ENCODE results near the gene AACS.

AACS gene

DNA sequence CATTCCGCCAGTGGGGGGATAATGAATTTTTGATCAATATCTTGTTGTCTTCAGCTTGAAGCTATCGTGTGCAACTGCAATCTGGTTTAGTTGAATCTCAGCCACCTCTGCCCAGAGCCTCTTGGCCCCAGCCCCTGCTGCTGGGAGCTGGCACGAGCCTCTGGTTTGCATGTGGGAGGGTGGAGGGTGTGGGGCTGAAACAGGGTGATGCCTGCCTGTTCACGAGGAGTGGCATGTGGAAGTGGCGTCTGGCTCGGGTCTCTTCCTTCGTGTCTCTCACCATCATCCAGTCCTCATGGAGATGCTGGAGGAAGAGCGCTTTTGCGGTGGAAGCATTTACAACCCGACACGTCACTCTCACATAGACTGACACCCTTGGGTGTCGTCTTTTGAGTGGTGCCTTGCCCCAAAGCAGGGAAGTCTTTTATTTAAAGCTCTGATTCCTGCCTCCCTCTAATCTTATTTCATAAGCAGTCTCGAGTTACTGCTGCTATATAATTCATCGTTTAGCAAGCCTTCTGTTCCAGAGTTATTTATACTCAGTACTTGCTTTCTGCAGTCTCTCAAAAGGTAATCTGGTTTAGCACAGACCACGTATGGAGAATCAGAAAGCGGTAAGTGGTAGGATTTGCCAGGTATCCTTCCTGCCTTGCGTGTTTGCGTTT lies 64.5 kb downstream of the AACS start:
- TF ChIP-seq TAF1 (IDR thresholded peaks at IDR 0.05; ENCODE audit: borderline replicate concordance, insufficient read depth, low read length) = no peak
- TF ChIP-seq, protein P1, sequence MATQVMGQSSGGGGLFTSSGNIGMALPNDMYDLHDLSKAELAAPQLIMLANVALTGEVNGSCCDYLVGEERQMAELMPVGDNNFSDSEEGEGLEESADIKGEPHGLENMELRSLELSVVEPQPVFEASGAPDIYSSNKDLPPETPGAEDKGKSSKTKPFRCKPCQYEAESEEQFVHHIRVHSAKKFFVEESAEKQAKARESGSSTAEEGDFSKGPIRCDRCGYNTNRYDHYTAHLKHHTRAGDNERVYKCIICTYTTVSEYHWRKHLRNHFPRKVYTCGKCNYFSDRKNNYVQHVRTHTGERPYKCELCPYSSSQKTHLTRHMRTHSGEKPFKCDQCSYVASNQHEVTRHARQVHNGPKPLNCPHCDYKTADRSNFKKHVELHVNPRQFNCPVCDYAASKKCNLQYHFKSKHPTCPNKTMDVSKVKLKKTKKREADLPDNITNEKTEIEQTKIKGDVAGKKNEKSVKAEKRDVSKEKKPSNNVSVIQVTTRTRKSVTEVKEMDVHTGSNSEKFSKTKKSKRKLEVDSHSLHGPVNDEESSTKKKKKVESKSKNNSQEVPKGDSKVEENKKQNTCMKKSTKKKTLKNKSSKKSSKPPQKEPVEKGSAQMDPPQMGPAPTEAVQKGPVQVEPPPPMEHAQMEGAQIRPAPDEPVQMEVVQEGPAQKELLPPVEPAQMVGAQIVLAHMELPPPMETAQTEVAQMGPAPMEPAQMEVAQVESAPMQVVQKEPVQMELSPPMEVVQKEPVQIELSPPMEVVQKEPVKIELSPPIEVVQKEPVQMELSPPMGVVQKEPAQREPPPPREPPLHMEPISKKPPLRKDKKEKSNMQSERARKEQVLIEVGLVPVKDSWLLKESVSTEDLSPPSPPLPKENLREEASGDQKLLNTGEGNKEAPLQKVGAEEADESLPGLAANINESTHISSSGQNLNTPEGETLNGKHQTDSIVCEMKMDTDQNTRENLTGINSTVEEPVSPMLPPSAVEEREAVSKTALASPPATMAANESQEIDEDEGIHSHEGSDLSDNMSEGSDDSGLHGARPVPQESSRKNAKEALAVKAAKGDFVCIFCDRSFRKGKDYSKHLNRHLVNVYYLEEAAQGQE (IDR thresholded peaks at IDR 0.05; ENCODE audit: insufficient read depth in 1 of 2, low read depth in 2 of 2, low read length in 2 of 2) = no peak
- no peak for TF ChIP-seq FOXP2 (optimal IDR thresholded peaks at IDR 0.05; ENCODE audit: borderline replicate concordance, extremely low read depth, extremely low read length, insufficient read depth)
- TF ChIP-seq POLR2AphosphoS5 (IDR thresholded peaks at IDR 0.05; ENCODE audit: low read depth, low read length) = no peak
- no peak for TF ChIP-seq SIN3A (IDR thresholded peaks at IDR 0.05; ENCODE audit: borderline replicate concordance, insufficient read depth, low read length)

DNA sequence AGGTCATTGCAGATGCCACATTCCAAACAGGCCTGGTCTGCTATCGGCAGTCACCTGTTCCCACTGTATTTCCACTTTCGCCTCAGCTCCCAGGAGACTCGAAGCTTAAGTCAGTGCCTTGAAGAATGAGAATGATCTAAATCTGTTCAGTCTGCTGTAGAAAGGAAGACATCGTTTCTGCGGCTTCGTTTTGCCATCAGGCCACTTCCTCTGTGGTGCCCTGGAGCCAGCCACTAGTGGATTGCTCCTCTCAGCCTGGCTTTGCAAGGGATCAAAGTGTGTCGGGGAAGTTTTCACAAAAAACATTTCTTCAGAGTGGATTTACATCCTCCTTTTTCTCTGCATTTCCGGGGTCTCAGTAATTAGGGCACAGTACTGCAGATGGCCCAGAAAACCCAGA lies 66.7 kb downstream of the AACS start:
- TF ChIP-seq FOXP2 (optimal IDR thresholded peaks at IDR 0.05; ENCODE audit: borderline replicate concordance, extremely low read depth, extremely low read length, insufficient read depth) = no peak
- no peak for TF ChIP-seq TAF1 (IDR thresholded peaks at IDR 0.05; ENCODE audit: borderline replicate concordance, insufficient read depth, low read length)
- TF ChIP-seq, protein P1 (IDR thresholded peaks at IDR 0.05; ENCODE audit: insufficient read depth in 1 of 2, low read depth in 2 of 2, low read length in 2 of 2) = no peak
- no peak for TF ChIP-seq POLR2AphosphoS5 (IDR thresholded peaks at IDR 0.05; ENCODE audit: low read depth, low read length)
- no peak for TF ChIP-seq SIN3A (IDR thresholded peaks at IDR 0.05; ENCODE audit: borderline replicate concordance, insufficient read depth, low read length)

DNA sequence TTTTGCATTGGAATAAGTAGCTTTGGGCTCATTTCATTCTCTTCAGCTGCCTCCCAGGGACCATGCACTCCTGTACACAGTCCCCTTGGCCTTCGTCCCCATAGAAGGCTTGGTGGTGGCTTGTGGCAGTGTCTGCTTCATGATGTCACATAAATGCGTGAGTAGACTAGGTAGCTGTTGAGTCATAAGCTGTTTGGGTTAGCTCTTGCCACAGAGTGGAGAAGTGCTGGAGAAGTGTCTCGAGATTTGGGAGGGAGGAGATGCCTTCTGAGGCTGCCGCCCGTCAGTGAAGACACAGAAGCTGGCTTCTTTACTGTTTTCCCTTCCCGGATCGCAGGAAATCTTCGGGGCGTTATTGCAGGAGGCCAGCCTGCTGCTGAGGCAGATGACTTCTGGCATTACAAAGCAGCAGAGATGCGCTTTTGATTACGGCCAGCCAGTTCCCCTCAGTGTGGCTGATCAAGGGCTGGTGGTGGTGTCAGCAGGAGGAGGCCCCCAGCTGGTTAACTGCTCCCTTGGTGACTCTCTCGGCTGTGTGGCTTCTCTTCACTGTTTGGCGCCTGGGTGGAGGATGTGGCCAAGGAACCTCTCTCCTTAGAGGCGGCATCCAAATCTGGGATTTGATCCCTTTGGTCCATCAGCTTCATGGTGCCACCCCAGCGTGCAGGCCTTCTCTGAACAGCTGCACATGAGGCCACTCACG lies 67.6 kb downstream of the AACS start:
- TF ChIP-seq FOXP2 (optimal IDR thresholded peaks at IDR 0.05; ENCODE audit: borderline replicate concordance, extremely low read depth, extremely low read length, insufficient read depth) = no peak
- TF ChIP-seq POLR2AphosphoS5 (IDR thresholded peaks at IDR 0.05; ENCODE audit: low read depth, low read length) = no peak
- no peak for TF ChIP-seq TAF1 (IDR thresholded peaks at IDR 0.05; ENCODE audit: borderline replicate concordance, insufficient read depth, low read length)
- TF ChIP-seq, protein P1 (IDR thresholded peaks at IDR 0.05; ENCODE audit: insufficient read depth in 1 of 2, low read depth in 2 of 2, low read length in 2 of 2) = no peak
- TF ChIP-seq SIN3A (IDR thresholded peaks at IDR 0.05; ENCODE audit: borderline replicate concordance, insufficient read depth, low read length) = no peak

DNA sequence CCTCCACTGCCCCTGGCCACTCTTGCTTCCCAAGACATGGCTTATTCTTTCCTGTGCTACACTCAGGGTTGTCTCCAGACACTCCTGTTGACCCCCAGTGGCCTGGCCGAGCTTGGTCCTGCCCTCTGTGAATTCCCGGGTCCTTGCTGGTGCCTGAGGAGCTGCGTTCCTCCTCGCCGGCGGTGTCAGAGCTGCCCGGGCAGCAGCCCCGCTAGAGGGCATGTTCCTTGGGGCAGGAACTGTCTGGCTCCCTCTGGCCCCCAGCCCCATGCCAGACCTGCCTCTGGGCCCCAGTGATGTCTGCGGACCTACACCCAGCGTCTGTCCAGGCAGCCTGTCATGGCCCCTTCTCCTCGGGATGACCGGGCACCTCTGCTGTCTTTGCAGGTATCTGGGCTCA lies 68.4 kb downstream of the AACS start:
- TF ChIP-seq POLR2AphosphoS5 (IDR thresholded peaks at IDR 0.05; ENCODE audit: low read depth, low read length) (no peak), SIN3A (IDR thresholded peaks at IDR 0.05; ENCODE audit: borderline replicate concordance, insufficient read depth, low read length) (no peak), TAF1 (IDR thresholded peaks at IDR 0.05; ENCODE audit: borderline replicate concordance, insufficient read depth, low read length) (no peak), FOXP2 (optimal IDR thresholded peaks at IDR 0.05; ENCODE audit: borderline replicate concordance, extremely low read depth, extremely low read length, insufficient read depth) (no peak)
- TF ChIP-seq, protein P1 (IDR thresholded peaks at IDR 0.05; ENCODE audit: insufficient read depth in 1 of 2, low read depth in 2 of 2, low read length in 2 of 2) = no peak

Measured in PFSK-1 (cell line).